ENCODE measurements around the gene MSANTD1.

The MSANTD1 gene

GRCh38 chr4:3261411-3262207 is 12.7 kb downstream of the MSANTD1 start:
- H3K36me3 ChIP-seq, result no peaks in the 10 kb centered on the region
- H3K27me3 ChIP-seq, result no peaks in the 10 kb centered on the region
- TF ChIP-seq CTCF (IDR thresholded peaks at IDR 0.05), result no peak
- no peak overlapping the region for H3K27ac ChIP-seq
- H3K9me3 ChIP-seq, result no peaks in the 10 kb centered on the region
- H3K4me3 ChIP-seq (ENCODE audit: low read depth in 1 of 2, low read length in 1 of 2), result no peak overlapping the region
- no peaks in the 10 kb centered on the region for H3K4me1 ChIP-seq (ENCODE audit: control insufficient read depth in 1 of 2, insufficient read depth in 1 of 2, low read depth in 1 of 2, low read length in 1 of 2)

- no peak overlapping the region for H3K27ac ChIP-seq
- H3K36me3 ChIP-seq, result no peaks in the 10 kb centered on the region
- H3K4me3 ChIP-seq (ENCODE audit: low read depth in 1 of 2, low read length in 1 of 2), result no peak overlapping the region
- no peaks in the 10 kb centered on the region for H3K4me1 ChIP-seq (ENCODE audit: control insufficient read depth in 1 of 2, insufficient read depth in 1 of 2, low read depth in 1 of 2, low read length in 1 of 2)
- H3K9me3 ChIP-seq, result no peaks in the 10 kb centered on the region
- H3K27me3 ChIP-seq, result no peaks in the 10 kb centered on the region
- no peak for TF ChIP-seq CTCF (IDR thresholded peaks at IDR 0.05)
These were observed 13.5 kb downstream of the MSANTD1 start for GRCh38 chr4:3262208-3263052.

- no peaks in the 10 kb centered on the region for H3K27me3 ChIP-seq
- no peak for TF ChIP-seq CTCF (IDR thresholded peaks at IDR 0.05)
- no peak overlapping the region for H3K4me3 ChIP-seq (ENCODE audit: low read depth in 1 of 2, low read length in 1 of 2)
- no peaks in the 10 kb centered on the region for H3K9me3 ChIP-seq
- no peaks in the 10 kb centered on the region for H3K4me1 ChIP-seq (ENCODE audit: control insufficient read depth in 1 of 2, insufficient read depth in 1 of 2, low read depth in 1 of 2, low read length in 1 of 2)
- no peak overlapping the region for H3K27ac ChIP-seq
- H3K36me3 ChIP-seq, result no peaks in the 10 kb centered on the region
These were observed 14.3 kb downstream of the MSANTD1 start for GRCh38 chr4:3263053-3263875.

GRCh38 chr4:3263876-3264193 is 14.9 kb downstream of the MSANTD1 start:
- no peak overlapping the region for H3K4me3 ChIP-seq (ENCODE audit: low read depth in 1 of 2, low read length in 1 of 2)
- no peaks in the 10 kb centered on the region for H3K4me1 ChIP-seq (ENCODE audit: control insufficient read depth in 1 of 2, insufficient read depth in 1 of 2, low read depth in 1 of 2, low read length in 1 of 2)
- H3K36me3 ChIP-seq, result no peaks in the 10 kb centered on the region
- no peaks in the 10 kb centered on the region for H3K27me3 ChIP-seq
- no peak overlapping the region for H3K27ac ChIP-seq
- no peak for TF ChIP-seq CTCF (IDR thresholded peaks at IDR 0.05)
- no peaks in the 10 kb centered on the region for H3K9me3 ChIP-seq

- Histone ChIP-seq H3K4me3 (ENCODE audit: low read depth in 1 of 2, low read length in 1 of 2) (no peak overlapping the region), H3K27me3 (no peaks in the 10 kb centered on the region), H3K27ac (no peak overlapping the region), H3K4me1 (ENCODE audit: control insufficient read depth in 1 of 2, insufficient read depth in 1 of 2, low read depth in 1 of 2, low read length in 1 of 2) (no peaks in the 10 kb centered on the region), H3K9me3 (no peaks in the 10 kb centered on the region), H3K36me3 (no peaks in the 10 kb centered on the region)
- TF ChIP-seq CTCF (IDR thresholded peaks at IDR 0.05), result no peak
These were observed 17.1 kb downstream of the MSANTD1 start for GRCh38 chr4:3266076-3266475.

Data from neutrophil (primary cell).